GM18526 (cell line): ENCODE data around the gene CRAMP1.

Experiments
- POLR2A ChIP-seq: IDR thresholded peaks from 3 replicates; pipeline ENCODE4 v1.6.1; 2011; ENCODE audit not compliant: insufficient read length; ENCODE audit errors: extremely low read depth

Gene CRAMP1

DNA sequence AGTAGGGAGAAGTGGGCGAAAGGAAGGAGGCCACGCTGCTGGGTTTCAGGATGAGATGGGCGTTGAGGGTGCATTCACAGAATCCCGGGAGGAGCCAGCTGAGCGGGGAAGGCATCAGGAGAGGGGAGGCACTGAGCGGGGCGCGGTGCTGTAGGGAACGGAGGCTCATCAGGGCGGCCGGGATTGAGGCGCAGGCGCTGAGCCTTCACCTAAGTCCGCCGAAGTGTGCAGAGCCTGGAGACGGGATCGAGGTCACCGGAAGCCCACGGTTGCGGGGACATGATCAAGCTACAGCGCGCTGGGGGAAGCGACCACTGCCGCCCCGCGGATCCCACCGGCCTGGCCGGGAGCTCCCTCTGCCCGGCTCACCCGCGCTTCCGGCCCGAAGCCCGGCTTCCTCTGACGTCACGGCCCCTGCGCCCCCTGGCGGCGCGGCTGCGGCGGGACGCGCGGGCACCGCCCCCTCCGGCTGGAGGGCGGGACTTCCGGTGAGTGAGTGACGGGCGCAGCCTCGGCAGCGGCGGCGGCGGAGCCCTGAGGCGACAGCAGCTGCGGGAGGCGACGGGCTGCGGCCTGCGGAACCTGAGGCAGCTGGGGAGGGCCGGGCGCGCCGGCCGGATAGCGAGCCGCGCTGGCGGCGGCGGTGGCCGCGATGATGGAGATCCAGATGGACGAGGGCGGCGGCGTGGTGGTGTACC, 93.7 kb downstream of the CRAMP1 start, which contains the start of gene MAPK8IP3:
MAPK8IP3 (plus strand) TSS at position 508 of the 698 bp plus-strand sequence; CDS start at position 653, 145 bp downstream.
- peak; percentile 98 for TF ChIP-seq POLR2A

DNA sequence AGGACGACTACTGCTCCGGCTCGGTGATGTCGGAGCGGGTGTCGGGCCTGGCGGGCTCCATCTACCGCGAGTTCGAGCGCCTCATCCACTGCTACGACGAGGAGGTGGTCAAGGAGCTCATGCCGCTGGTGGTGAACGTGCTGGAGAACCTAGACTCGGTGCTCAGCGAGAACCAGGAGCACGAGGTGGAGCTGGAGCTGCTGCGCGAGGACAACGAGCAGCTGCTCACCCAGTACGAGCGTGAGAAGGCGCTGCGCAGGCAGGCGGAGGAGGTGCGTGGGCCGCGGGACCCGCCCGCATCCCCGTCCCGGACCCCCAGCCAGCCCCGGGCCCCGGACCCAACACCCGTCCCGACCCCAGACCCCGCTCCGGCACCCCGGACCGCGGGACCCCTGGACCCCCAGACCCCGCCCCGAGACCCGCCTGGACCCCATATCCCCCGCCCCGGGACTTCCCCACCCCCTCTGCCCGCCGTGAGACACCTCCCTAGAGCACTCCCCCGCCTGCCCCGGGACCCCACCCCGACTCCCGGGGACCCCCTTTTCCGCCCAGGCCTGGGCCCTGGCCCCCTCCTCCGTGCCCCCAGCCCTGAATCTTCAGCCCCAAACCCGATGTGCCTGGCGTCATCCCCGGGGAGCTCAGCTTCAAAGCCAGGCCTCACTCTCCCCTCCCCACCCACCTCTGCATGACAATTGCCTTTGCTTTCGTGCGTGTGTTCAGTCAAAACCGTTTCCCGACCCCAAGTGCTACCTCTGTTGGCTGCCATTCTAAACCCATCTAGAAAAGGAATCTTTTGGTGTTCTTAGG, 94.4 kb downstream of the CRAMP1 start:
- TF ChIP-seq POLR2A, result no peak

DNA sequence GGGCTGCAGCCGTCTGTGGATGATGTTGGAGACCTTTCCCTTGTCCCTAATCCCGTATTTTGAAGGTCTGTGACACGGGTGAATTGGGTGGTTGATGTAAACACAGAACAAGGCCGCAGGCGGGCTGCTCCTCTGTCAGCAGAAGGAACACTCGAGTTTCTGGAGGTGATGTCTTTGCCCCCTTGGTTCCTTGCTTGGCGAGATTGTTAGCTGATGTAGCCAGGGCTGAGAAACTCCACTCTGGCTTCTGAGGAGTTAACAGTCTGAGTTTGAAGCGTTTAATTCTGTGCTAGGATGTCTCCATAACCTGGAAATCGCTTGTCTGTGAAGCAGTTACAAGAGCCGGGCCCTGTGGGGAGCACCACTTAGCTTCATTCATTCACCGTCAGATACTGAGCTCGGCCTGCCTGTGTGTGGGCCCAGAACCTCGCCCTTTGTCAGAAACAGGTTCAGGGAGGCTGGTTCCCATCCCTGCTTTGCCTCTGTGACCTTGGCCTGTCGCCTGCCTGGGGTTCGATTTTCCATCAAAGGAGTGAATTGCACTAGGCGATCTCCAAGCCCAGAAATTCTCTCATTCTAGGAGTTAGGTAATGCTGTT, 95.1 kb downstream of the CRAMP1 start:
- TF ChIP-seq POLR2A, result no peak

DNA sequence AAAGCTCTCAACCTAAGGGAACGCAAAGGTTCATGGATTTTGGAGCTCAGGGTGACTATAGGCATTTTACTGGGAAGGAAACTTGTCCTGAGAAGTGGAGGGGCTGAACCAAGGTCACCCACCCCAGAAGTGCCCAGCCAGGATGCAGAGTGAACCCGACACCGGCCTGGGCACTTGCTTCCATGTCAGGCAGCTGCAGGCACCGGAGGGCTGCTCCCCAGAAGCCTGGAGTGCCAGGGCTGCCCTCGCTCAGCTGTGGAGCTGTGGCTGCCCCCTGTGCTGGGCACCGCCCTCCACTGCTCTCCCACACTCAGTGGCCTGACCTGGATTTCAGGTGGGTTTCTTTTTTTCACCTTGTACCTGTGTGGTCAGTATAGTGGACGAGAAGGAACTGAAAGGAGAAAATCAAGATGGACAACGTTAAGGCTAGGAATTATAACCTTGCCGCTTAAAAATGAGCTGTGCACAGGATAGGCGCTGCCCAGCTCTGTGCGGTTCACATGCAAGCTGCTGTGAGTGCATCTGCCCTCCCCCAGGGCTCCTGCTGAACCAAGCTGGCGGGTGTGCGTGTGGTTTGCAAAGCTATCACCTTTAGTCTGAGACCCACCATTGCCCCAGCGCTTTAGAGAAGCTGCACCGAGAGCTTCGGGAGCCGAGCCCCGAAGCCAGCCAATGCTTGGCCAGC, 96.1 kb downstream of the CRAMP1 start:
- no peak for TF ChIP-seq POLR2A

DNA sequence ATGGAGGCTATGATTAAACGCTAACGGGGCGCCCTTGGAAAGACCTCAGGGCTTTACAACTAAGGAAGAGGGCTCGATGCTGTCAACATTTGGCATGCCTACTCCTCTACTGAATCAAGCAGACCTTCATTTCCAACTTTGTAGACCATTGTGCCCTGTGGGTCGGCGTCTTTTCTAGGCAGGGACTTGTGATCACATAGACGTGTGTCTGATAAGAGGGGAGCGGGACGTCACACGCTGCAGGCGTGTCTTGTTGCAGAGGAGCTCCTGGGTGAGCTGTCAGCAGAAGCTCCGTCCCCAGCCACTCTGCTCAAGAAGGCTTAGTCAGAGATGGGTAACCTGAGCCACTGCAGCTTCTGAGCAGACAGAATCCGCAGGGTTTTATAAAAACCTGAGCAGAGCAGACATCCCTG, 96.6 kb downstream of the CRAMP1 start:
- TF ChIP-seq POLR2A, result no peak

DNA sequence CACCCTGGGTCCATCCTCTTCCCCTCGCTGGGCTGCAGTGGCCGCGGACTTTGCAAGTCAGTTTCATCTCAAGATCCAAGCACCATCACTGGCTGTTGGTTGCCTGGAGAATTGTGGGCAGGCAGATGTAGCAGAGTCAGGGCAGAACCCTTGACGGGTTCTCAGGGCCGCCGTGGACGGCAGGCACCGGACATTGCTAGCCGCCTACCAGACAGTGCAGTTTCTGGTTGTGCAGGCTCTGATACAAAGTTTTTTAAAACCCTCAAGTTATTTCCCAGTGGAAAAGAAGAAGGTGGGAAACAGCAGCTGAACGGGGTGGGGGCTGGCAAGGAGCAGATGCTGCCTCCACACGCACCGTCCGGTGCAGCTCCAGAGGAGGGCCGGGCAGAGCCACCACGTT, 97.2 kb downstream of the CRAMP1 start:
- TF ChIP-seq POLR2A, result no peak

DNA sequence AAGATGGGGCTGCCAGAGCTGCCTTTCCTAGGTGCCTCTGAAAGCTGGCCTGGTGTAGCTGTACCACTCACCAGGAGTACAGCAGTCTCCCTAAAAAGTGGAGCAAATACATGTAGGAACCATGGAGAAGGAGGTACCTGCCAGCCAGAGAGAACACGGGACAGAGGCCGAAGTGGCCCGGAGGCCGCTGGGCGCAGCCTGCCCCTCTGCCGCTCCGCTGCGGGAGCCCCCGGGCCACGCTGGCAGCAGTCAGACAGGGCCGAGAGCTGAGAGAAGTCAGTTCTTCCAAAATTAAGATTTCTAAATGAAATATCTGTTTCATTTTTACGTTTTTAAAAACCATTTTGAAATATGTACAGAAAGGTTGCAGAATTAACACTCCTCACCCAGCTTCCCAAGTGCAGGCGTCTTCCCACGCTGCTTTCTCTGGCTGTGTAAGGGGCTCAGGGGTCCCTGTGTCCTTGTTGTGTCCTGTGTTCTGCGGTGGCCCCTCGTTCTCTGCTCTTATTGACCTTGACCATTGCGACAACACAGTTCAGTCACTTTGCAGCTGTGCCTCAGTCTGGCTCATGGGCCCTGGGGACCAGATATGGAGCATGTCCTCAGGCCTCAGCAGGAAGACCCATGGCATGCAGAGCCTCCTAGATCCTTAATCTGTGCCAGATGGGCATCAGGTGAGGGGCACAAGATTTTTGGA, 98.8 kb downstream of the CRAMP1 start:
- no peak for TF ChIP-seq POLR2A

DNA sequence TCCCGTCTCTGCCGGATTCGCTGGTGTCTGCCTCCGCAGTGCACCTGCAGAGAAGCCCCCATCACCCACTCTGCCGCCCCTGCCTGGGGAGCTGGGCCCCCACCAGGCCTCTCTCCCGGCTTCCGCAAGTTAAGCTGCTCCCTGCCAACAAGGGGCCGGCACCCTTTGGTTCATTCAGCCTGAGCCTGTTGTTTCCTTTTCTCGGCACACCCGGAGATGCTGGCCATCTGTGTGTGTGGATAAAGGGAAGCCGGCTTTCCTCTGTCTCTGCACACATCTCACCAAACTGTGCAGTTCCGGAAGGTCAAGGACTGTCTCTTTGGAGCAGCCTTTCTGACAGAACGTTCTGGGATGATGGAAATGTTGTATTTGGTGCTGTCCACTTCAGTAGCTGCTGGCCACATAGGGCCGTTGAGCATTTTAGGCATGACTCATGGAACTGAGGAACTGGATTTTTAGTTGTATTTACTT, 100.7 kb downstream of the CRAMP1 start:
- no peak for TF ChIP-seq POLR2A

DNA sequence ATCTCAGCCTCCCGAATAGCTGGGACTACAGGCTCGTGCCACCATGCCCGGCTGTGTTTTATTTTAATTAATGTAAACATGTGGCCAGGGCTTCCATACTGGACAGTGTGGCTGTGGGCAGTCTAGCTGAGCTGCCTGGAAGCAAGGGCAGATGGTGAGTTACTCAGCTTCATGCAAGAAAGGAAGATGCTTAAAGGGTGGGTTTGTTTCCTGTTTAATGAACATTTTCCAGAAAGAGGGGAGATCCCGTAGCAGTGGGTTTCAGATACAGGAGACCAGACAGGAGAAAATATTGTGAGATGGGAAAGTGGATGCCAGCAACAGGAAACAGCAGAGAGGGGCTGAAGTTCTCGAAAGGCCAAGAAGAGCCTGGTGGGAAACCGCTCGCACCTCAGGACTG, 101.2 kb downstream of the CRAMP1 start:
- TF ChIP-seq POLR2A, result no peak

DNA sequence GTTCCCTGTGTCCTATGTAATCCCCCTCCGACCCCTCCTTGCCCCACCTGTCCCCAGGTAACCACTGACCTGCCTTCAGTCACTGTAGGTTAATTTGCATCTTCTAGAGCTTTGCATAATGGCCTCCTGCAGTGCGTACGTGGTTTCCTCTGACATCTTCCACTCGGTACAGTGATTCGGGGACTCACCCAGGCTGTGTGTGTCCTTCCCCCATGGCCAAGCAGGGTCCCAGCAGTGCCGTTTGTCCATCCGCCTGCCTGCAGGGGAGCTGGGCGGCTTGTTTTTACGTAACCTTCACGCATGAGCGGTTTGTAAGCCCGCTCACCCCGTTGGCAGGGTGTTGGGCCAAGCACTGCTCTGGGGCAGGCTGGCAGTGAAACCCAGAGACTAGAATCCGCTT, 101.8 kb downstream of the CRAMP1 start:
- peak; percentile 50 for TF ChIP-seq POLR2A

DNA sequence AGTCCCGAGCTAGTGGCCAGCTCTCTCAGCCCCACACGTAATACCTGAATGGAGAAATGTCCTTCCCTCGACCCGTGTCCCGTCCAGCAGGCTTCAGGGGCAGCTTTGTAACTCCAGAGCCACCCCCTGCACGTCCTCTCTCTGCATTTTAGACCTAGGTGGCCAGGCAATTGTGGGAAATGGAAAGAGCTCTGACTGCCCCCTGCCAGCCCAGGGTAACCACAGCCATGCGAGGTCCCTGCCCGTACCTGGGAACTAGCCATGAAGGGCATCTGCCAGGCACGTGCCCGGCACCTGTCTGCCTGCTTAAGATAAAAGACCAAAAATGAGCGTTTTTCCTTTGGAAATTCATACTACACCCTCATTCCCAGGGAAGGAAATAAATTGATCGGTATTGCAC, 103.1 kb downstream of the CRAMP1 start:
- no peak for TF ChIP-seq POLR2A

DNA sequence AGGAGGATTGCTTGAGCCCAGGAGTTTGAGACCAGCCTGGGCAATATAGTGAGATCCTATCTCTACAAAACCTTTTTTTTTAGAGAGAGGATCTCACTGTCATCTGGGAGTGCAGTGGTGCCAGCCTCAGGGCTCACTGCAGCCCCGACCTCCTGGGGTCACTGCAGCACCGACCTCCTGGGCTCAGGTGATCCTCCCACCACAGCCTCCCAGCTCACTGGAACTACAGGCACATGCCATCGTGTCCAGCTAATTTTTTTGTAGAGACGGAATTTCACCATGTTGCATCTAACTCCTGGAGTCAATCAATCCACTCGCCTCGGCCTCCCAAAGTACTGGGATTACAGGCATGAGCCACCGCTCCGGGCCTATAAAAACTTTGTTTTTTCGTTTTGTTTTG, 109.2 kb downstream of the CRAMP1 start:
- no peak for TF ChIP-seq POLR2A

DNA sequence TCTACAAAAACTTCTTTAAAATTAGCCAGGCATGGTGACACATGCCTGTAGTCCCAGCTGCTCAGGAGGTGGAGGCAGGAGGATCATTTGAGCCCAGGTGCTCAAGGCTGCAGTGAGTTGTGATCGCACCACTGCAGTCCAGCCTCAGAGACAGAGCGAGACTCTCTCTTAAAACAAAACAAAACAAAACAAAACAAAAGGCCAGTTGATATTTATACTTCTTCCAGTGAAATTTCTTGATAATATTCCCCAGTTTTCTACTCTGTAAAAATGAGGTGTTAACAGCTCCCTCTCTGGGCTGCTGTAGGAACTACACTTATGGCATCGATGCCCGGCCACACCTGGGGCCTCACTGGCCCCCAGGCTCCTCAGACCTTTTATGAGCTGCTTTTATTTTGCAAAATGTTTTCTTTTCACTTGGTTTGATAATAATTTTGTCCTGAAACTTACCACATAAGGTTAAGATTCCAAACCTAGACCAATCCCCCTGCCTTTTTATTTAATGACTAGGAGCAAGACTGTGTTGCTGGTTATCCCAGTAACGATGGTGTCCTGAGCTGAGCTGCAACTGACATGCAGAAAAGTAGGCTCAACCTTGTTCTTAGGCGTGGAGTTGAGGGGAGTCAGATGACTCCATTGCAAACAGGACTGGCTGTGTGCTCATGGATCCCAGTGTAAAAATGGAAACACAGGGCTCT, 111.4 kb downstream of the CRAMP1 start:
- TF ChIP-seq POLR2A, result no peak

DNA sequence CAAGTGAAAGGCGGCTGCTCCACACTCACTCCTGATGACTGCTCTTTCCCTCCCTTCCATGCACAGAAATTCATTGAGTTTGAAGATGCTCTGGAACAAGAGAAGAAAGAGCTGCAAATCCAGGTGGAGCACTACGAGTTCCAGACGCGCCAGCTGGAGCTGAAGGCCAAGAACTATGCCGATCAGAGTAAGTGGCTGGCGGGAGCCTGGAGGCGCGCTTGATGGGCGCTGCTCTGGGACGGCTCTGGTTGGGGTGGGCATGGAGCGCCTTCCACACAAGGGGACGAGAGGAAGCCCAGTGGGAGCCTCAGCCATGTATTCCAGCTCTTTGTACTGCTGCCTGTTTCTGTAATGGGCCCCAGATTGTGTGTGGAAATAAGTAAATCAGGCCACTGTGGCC, 112.3 kb downstream of the CRAMP1 start:
- no peak for TF ChIP-seq POLR2A

DNA sequence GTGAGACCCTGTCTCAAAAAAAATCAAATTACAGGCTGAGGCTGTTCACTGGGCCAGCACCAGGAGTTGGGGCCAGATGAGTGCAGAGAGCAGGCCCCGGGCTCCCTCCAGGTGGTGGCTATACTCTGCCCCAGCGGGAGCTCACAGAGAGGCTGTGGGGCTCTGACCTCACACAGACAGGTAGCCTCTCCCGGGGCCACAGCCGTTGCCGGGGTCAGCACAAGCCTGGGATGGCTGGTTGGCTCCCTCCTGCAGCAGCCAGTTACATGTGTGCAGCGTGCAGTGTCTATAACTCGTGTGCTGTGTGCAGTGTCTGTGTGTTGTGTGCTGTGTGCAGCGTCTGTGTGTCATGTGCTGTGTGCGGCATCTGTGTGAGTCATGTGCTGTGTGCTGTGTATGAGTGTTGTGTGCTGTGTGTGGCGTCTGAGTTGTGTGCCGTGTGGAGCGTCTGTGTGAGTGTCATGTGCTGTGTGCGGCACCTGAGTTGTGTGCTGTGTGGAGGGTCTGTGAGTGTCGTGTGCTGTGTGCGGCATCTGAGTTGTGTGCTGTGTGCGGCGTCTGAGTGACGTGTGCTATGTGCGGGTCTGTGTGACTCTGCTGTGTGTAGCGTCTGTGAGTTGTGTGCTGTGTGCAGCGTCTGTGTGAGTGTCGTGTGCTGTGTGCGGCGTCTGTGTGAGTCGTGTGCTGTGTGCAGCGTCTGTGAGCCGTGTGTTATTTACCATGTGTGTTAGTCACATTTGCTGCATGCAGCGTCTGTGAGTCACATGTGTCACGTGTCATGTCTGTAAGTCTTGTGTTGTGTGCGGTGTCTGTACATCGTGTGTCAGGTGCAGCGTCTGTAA, 114.7 kb downstream of the CRAMP1 start:
- TF ChIP-seq POLR2A, result no peak
